ENCODE data around the gene UBXN7.

Gene UBXN7

GRCh38 chr3:196432137-196432879 lies at the start of gene UBXN7:
TSS of gene UBXN7 (minus strand) at chr3:196432427. CDS start at chr3:196432399, 28 bp downstream.
- Histone ChIP-seq H3K27me3 (ENCODE audit: insufficient read depth, low read length, poor library complexity) (no peaks in the 10 kb centered on the region), H3K4me2 (ENCODE audit: insufficient read depth, low read length) (peak within 1 kb of the TSS; percentile 81), H3K36me3 (ENCODE audit: insufficient read depth, low read length) (peaks cover 15% of the 10 kb centered on the region), H3K79me2 (ENCODE audit: insufficient read depth, low read length) (peaks cover 49% of the 10 kb centered on the region), H3K4me1 (ENCODE audit: insufficient read depth, low read length) (peaks cover 23% of the 10 kb centered on the region), H3K27ac (ENCODE audit: low read length) (peak within 1 kb of the TSS; percentile 83), H4K20me1 (ENCODE audit: insufficient read depth, low read length) (peaks cover 12% of the 10 kb centered on the region; the same call in 1 of the 2 replicates), H3K9ac (ENCODE audit: low read depth, low read length) (peak within 1 kb of the TSS; percentile 88), H2AFZ (ENCODE audit: low read depth, low read length) (peak within 1 kb of the TSS; percentile 93), H3K4me3 (ENCODE audit: low read depth in 1 of 2, low read length in 2 of 2) (peak within 1 kb of the TSS; percentile 88 to 98), H3K9me3 (ENCODE audit: insufficient read depth, low read length, severe bottlenecking) (no peaks in the 10 kb centered on the region)
- no peak for TF ChIP-seq EZH2 (IDR thresholded peaks at IDR 0.05; ENCODE audit: borderline replicate concordance, low read depth, low read length, severe bottlenecking)
- no peak for TF ChIP-seq CTCF (IDR thresholded peaks at IDR 0.05; ENCODE audit: borderline replicate concordance, extremely low read depth, low read length, poor library complexity, severe bottlenecking)
- ATAC-seq (ENCODE audit: insufficient read depth, low read depth) (peak; percentile 91), DNase-seq (peak; percentile 96)

GRCh38 chr3:196477678-196478077 lies 45.5 kb upstream of the UBXN7 start:
- Histone ChIP-seq H2AFZ (ENCODE audit: low read depth, low read length) (no peak overlapping the region), H3K79me2 (ENCODE audit: insufficient read depth, low read length) (peaks cover 14% of the 10 kb centered on the region; the same call in 1 of the 2 replicates), H3K4me1 (ENCODE audit: insufficient read depth, low read length) (no peaks in the 10 kb centered on the region), H4K20me1 (ENCODE audit: insufficient read depth, low read length) (no peaks in the 10 kb centered on the region; the same call in 1 of the 2 replicates), H3K36me3 (ENCODE audit: insufficient read depth, low read length) (peaks cover 84% of the 10 kb centered on the region), H3K4me3 (ENCODE audit: low read depth in 1 of 2, low read length in 2 of 2) (no peak overlapping the region), H3K9ac (ENCODE audit: low read depth, low read length) (no peak overlapping the region), H3K27me3 (ENCODE audit: insufficient read depth, low read length, poor library complexity) (no peaks in the 10 kb centered on the region), H3K27ac (ENCODE audit: low read length) (no peak overlapping the region), H3K4me2 (ENCODE audit: insufficient read depth, low read length) (no peak overlapping the region), H3K9me3 (ENCODE audit: insufficient read depth, low read length, severe bottlenecking) (no peaks in the 10 kb centered on the region)
- no peak for DNase-seq
- ATAC-seq (ENCODE audit: insufficient read depth, low read depth): no peak
- TF ChIP-seq EZH2 (IDR thresholded peaks at IDR 0.05; ENCODE audit: borderline replicate concordance, low read depth, low read length, severe bottlenecking) (no peak), CTCF (IDR thresholded peaks at IDR 0.05; ENCODE audit: borderline replicate concordance, extremely low read depth, low read length, poor library complexity, severe bottlenecking) (no peak)

- Histone ChIP-seq H3K4me3 (ENCODE audit: low read depth in 1 of 2, low read length in 2 of 2) (no peak overlapping the region), H3K9me3 (ENCODE audit: insufficient read depth, low read length, severe bottlenecking) (no peaks in the 10 kb centered on the region), H3K4me1 (ENCODE audit: insufficient read depth, low read length) (no peaks in the 10 kb centered on the region), H3K27ac (ENCODE audit: low read length) (no peak overlapping the region), H3K27me3 (ENCODE audit: insufficient read depth, low read length, poor library complexity) (no peaks in the 10 kb centered on the region), H3K79me2 (ENCODE audit: insufficient read depth, low read length) (peaks cover 15% of the 10 kb centered on the region), H2AFZ (ENCODE audit: low read depth, low read length) (no peak overlapping the region), H3K36me3 (ENCODE audit: insufficient read depth, low read length) (peaks cover 78% of the 10 kb centered on the region), H3K4me2 (ENCODE audit: insufficient read depth, low read length) (no peak overlapping the region), H4K20me1 (ENCODE audit: insufficient read depth, low read length) (peaks cover 6% of the 10 kb centered on the region; the same call in 1 of the 2 replicates), H3K9ac (ENCODE audit: low read depth, low read length) (no peak overlapping the region)
- DNase-seq (no peak), ATAC-seq (ENCODE audit: insufficient read depth, low read depth) (no peak)
- TF ChIP-seq CTCF (IDR thresholded peaks at IDR 0.05; ENCODE audit: borderline replicate concordance, extremely low read depth, low read length, poor library complexity, severe bottlenecking) (no peak), EZH2 (IDR thresholded peaks at IDR 0.05; ENCODE audit: borderline replicate concordance, low read depth, low read length, severe bottlenecking) (no peak)
Observed at GRCh38 chr3:196472286-196472685, 40.1 kb upstream of the UBXN7 start.

Data from DND-41 (cell line).